Skeletal muscle cell (primary cell): Measurements from ENCODE around the gene DNHD1.

Experiments
- DNase-seq: peaks from one replicate; pipeline ENCODE4 v3.0.0-alpha.2; 2010; ENCODE audit warnings: low read depth
- H3K4me3 ChIP-seq: 2 replicates; pipeline ENCODE4 v1.5.1; 2011; ENCODE audit warnings: low read depth, mild to moderate bottlenecking, control low read depth, low read length, moderate library complexity

The DNHD1 gene

GRCh38 chr11:6619004-6619745 lies 122.1 kb downstream of the DNHD1 start, which contains the start of gene TPP1:
Gene TPP1, minus strand, starts transcription at chr11:6619422. Its CDS starts 22 bp downstream, at chr11:6619400.
- peak; percentile 78 for DNase-seq
- peak within 1 kb of the TSS; percentile 93 for H3K4me3 ChIP-seq

- H3K4me3 ChIP-seq, result no peak overlapping the region
- DNase-seq, result no peak
Observed at GRCh38 chr11:6620636-6621035, 123.6 kb downstream of the DNHD1 start.
